ENCODE results near the gene SYCN.

GRCh38 chr19:39174142-39174541, 29.9 kb downstream of the SYCN start:
- TF ChIP-seq POLR2A (IDR thresholded peaks at IDR 0.05) (no peak), POLR2AphosphoS5 (IDR thresholded peaks at IDR 0.05) (no peak), CTCF (IDR thresholded peaks at IDR 0.05) (no peak), EP300 (IDR thresholded peaks at IDR 0.05) (no peak)

Data from upper lobe of left lung (tissue), 4 donors.